ENCODE measurements around the gene PDPR.
"Not testable (repeated sequence)": the region's sequence is repeated elsewhere in the genome, so short reads cannot be mapped to it uniquely, and the experiment has no call there.

DNA sequence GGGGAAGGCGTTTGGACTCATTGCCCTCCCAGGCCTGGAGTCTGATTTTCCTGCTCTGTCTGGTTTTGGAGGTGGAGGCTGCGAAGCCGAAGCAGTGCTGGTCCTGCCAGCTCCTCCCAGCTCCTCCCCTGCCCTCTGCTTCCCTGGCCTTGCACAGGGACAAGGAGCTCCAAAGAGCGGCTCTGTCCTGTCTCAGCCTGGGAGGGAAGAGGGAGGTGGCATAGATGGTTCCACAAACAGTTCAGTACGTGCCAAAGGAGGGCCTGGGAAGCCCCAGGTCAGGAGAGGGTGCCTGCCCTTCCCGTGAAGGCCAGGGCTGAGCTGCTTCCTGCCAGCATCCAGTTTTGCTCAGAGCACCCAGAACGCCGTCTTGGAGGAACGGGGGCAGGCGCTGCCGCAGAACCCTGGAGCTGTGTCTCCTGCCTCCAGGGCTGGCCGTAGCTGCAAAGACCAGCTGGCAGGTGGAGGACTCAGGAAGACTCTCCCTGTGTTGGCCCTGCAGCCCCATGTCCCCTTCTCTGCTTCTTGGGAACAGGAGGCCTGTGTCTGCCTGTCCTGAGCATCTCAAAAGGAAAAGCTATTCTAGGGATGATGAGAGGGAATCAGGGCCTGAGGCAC lies 82.7 kb downstream of the PDPR start:
- not testable (repeated sequence) for TF ChIP-seq EZH2 (IDR thresholded peaks at IDR 0.05; ENCODE audit: borderline replicate concordance, low read depth, low read length, severe bottlenecking); POLR2A (IDR thresholded peaks at IDR 0.05; ENCODE audit: low read depth, low read length); POLR2AphosphoS5 (IDR thresholded peaks at IDR 0.05; ENCODE audit: insufficient read depth, low read depth, low read length); JUN (IDR thresholded peaks at IDR 0.05; ENCODE audit: borderline replicate concordance, insufficient read depth, insufficient read length, low read depth); MYC (IDR thresholded peaks at IDR 0.05; ENCODE audit: low read depth, low read length); GATA2 (IDR thresholded peaks at IDR 0.05; ENCODE audit: insufficient read depth, insufficient read length, low read depth, low read length)
- TF ChIP-seq, protein P1, sequence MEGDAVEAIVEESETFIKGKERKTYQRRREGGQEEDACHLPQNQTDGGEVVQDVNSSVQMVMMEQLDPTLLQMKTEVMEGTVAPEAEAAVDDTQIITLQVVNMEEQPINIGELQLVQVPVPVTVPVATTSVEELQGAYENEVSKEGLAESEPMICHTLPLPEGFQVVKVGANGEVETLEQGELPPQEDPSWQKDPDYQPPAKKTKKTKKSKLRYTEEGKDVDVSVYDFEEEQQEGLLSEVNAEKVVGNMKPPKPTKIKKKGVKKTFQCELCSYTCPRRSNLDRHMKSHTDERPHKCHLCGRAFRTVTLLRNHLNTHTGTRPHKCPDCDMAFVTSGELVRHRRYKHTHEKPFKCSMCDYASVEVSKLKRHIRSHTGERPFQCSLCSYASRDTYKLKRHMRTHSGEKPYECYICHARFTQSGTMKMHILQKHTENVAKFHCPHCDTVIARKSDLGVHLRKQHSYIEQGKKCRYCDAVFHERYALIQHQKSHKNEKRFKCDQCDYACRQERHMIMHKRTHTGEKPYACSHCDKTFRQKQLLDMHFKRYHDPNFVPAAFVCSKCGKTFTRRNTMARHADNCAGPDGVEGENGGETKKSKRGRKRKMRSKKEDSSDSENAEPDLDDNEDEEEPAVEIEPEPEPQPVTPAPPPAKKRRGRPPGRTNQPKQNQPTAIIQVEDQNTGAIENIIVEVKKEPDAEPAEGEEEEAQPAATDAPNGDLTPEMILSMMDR (IDR thresholded peaks at IDR 0.05; ENCODE audit: extremely low read depth in 1 of 2, insufficient read depth in 1 of 2, low read depth in 1 of 2, low read length in 2 of 2) = not testable (repeated sequence)
- TF ChIP-seq, protein P2, sequence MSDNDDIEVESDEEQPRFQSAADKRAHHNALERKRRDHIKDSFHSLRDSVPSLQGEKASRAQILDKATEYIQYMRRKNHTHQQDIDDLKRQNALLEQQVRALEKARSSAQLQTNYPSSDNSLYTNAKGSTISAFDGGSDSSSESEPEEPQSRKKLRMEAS (IDR thresholded peaks at IDR 0.05; ENCODE audit: insufficient read depth, insufficient read length) = not testable (repeated sequence)
